SU-DHL-6 (cell line): ENCODE data around the gene VTI1A.
"Not testable (repeated sequence)": the region's sequence is repeated elsewhere in the genome, so short reads cannot be mapped to it uniquely, and the experiment has no call there.

Experiments
- H2AFZ ChIP-seq: fragments of 200-600 bp; sonication (generic); 2 replicates; pipeline ENCODE4 v1.6.1; 2014; ENCODE audit warnings: low read depth, mild to moderate bottlenecking, moderate library complexity, mixed read lengths, antibody characterized with exemption, low read length; ENCODE audit not compliant: severe bottlenecking
- H3F3A ChIP-seq: fragments of 200-600 bp; shearing (Covaris generic); 2 replicates; pipeline ENCODE4 v1.6.0; 2016; ENCODE audit warnings: antibody characterized with exemption, mild to moderate bottlenecking; ENCODE audit not compliant: insufficient read depth
- H3K27ac ChIP-seq: fragments of 200-600 bp; sonication (generic); 2 replicates; pipeline ENCODE4 v1.5.1; 2016; ENCODE audit warnings: low read depth, mild to moderate bottlenecking, low read length, moderate library complexity, mixed read lengths
- H3K27me3 ChIP-seq: fragments of 200-600 bp; sonication (generic), shearing (Covaris generic); 2 replicates; pipeline ENCODE4 v1.6.0; 2014; ENCODE audit warnings: mild to moderate bottlenecking, low read length
- H3K36me3 ChIP-seq: fragments of 200-600 bp; sonication (generic); 2 replicates; pipeline ENCODE4 v1.6.1; 2014; ENCODE audit warnings: mild to moderate bottlenecking, low read length, mixed read lengths
- H3K4me2 ChIP-seq: fragments of 300-600, 200-600 bp; shearing (Covaris generic), sonication (generic); 2 replicates; pipeline ENCODE4 v1.6.0; 2014; ENCODE audit warnings: low read length, low read depth, mild to moderate bottlenecking; ENCODE audit not compliant: poor library complexity, severe bottlenecking
- H3K4me3 ChIP-seq: fragments of 200-600 bp; sonication (generic); 2 replicates; pipeline ENCODE4 v1.5.1; 2014; ENCODE audit warnings: antibody characterized with exemption, low read length, mild to moderate bottlenecking, mixed read lengths; ENCODE audit not compliant: insufficient read depth, poor library complexity, severe bottlenecking
- H3K79me2 ChIP-seq: fragments of 200-600 bp; sonication (generic); 2 replicates; pipeline ENCODE4 v1.6.1; 2014; ENCODE audit warnings: mild to moderate bottlenecking, low read length, moderate library complexity; ENCODE audit not compliant: insufficient read depth
- H3K9ac ChIP-seq: fragments of 200-600 bp; sonication (generic); 2 replicates; pipeline ENCODE4 v1.7.0; 2014; ENCODE audit warnings: mild to moderate bottlenecking, low read length
- H3K9me2 ChIP-seq: fragments of 200-600 bp; sonication (generic); replicated peaks from 2 replicates; pipeline ENCODE4 v1.6.1; 2014; ENCODE audit warnings: low read length; ENCODE audit not compliant: insufficient read depth
- H3K9me3 ChIP-seq: fragments of 200-600 bp; sonication (generic); 2 replicates; pipeline ENCODE4 v1.6.1; 2014; ENCODE audit warnings: low read length, mixed read lengths; ENCODE audit not compliant: insufficient read depth
- H4K20me1 ChIP-seq: fragments of 200-600 bp; sonication (generic); 2 replicates; pipeline ENCODE4 v1.6.1; 2014; ENCODE audit warnings: low read depth, mild to moderate bottlenecking, antibody characterized with exemption, low read length, moderate library complexity, mixed read lengths
- EZH2phosphoT487 ChIP-seq: fragments of 200-600 bp; sonication (generic), shearing (Covaris generic); conservative IDR thresholded peaks from 2 replicates; pipeline ENCODE4 v1.6.1; 2018; ENCODE audit warnings: mild to moderate bottlenecking, antibody characterized with exemption, low read length, moderate library complexity, mixed read lengths
- TF ChIP-seq, protein P1 (sequence below): fragments of 200-600 bp; sonication (generic); IDR thresholded peaks from one replicate; pipeline ENCODE4 v1.5.1; 2017; ENCODE audit warnings: antibody characterized with exemption, mild to moderate bottlenecking, low read length, moderate library complexity; ENCODE audit not compliant: insufficient read depth, poor library complexity, severe bottlenecking

The VTI1A gene

DNA sequence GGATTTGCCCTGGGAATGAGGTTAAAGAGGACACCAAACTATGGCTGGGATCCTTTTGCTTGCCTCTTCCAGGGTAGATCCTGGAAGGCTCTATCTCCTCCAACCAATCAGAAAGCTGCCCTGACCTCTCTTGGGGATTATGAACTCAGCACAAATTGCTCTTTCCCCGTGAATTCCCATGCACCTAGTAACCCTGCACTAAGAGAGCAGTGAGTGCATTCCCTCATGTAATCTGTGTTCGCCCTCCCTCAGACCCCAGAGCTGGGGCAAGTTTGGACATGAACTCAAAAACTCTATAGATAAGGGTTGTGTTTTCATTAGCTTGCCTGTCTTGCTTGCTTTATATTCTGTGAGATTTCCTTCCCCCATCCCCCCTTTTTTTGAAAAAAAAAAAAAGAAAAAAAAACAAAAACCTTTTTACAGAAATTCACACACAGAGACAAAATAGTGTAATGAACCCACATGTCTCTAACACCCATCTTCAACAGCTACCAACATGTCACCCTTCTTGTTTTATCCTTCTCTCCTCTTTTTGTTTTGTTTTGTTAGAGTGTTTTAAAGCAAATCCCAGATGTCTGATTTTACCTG is 277.5 kb downstream of the VTI1A start:
- TF ChIP-seq EZH2phosphoT487, result no peak
- TF ChIP-seq, protein P1, sequence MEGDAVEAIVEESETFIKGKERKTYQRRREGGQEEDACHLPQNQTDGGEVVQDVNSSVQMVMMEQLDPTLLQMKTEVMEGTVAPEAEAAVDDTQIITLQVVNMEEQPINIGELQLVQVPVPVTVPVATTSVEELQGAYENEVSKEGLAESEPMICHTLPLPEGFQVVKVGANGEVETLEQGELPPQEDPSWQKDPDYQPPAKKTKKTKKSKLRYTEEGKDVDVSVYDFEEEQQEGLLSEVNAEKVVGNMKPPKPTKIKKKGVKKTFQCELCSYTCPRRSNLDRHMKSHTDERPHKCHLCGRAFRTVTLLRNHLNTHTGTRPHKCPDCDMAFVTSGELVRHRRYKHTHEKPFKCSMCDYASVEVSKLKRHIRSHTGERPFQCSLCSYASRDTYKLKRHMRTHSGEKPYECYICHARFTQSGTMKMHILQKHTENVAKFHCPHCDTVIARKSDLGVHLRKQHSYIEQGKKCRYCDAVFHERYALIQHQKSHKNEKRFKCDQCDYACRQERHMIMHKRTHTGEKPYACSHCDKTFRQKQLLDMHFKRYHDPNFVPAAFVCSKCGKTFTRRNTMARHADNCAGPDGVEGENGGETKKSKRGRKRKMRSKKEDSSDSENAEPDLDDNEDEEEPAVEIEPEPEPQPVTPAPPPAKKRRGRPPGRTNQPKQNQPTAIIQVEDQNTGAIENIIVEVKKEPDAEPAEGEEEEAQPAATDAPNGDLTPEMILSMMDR, result no peak
- no peaks in the 10 kb centered on the region for H3F3A ChIP-seq
- no peak overlapping the region for H3K4me3 ChIP-seq
- no peaks in the 10 kb centered on the region for H3K27me3 ChIP-seq
- no peak overlapping the region for H3K9ac ChIP-seq
- H3K79me2 ChIP-seq, result no peaks in the 10 kb centered on the region
- no peak overlapping the region for H3K4me2 ChIP-seq
- H3K9me2 ChIP-seq, result no peaks in the 10 kb centered on the region
- no peak overlapping the region for H2AFZ ChIP-seq
- H3K36me3 ChIP-seq, result no peaks in the 10 kb centered on the region
- no peak overlapping the region for H3K27ac ChIP-seq
- H3K9me3 ChIP-seq, result no peaks in the 10 kb centered on the region
- H4K20me1 ChIP-seq, result no peaks in the 10 kb centered on the region

DNA sequence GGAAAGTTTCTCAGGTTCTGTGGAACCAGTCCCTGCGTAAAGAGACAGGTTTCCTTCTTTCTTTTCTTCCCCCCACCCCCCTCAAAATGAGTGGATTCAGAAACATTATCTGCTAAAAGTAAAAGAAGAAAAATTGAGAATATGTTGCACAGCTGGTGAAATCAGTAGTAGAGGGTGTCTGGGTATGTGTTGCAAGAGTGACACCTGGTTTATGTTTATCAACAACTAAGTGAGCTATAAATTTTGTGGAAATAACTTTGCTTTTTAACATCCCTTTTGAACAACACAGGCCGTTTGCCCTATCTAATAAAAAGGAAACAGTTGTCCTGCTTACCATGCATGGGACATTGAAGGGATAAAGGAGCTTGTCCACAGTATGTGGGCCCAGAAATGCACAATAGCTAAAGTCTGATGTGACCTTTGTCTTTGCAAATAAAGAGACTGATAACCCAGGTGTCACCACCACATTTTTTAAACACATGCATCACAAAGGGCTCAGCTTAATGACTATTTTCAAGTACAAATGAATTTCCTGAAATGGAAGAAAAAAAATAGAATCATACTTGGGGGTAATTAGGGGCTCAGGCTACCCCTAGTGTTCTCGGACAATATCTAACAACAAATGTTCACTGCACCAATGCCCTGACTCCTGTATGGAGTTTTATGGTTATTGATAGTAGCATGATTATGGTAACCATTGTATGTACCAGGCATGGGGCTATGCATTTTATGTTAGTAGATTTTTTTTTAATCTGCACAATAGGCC is 281.3 kb downstream of the VTI1A start:
- no peak overlapping the region for H3K4me3 ChIP-seq
- TF ChIP-seq, protein P1, result no peak
- no peak overlapping the region for H3K27ac ChIP-seq
- no peaks in the 10 kb centered on the region for H3F3A ChIP-seq
- no peaks in the 10 kb centered on the region for H3K79me2 ChIP-seq
- H3K9me3 ChIP-seq, result no peaks in the 10 kb centered on the region
- H4K20me1 ChIP-seq, result no peaks in the 10 kb centered on the region
- no peak overlapping the region for H3K4me2 ChIP-seq
- no peaks in the 10 kb centered on the region for H3K27me3 ChIP-seq
- H2AFZ ChIP-seq, result no peak overlapping the region
- no peaks in the 10 kb centered on the region for H3K36me3 ChIP-seq
- no peak overlapping the region for H3K9ac ChIP-seq
- no peaks in the 10 kb centered on the region for H3K9me2 ChIP-seq

DNA sequence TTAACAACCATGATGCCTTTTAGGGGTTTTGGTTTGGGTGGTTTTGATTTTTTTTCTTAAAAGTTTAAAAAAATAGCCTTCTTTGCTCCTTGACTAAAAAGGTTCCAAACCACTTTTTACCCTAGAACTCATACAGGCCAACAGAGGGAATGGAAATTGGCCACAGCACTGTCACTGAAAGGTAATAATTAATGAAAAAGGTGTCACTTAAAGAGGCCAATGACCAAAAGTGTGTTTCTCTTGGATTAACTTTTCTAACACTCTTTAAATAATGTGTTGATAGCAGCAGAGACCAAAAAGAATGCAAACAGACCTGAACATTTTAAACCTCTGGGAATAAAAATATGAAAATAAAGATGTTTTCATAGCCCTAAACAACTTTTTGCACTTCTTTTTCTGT is 282.0 kb downstream of the VTI1A start:
- no peak overlapping the region for H3K27ac ChIP-seq
- no peaks in the 10 kb centered on the region for H4K20me1 ChIP-seq
- H3K27me3 ChIP-seq, result no peaks in the 10 kb centered on the region
- no peaks in the 10 kb centered on the region for H3F3A ChIP-seq
- no peak overlapping the region for H3K4me2 ChIP-seq
- no peaks in the 10 kb centered on the region for H3K9me2 ChIP-seq
- no peak overlapping the region for H3K9ac ChIP-seq
- no peaks in the 10 kb centered on the region for H3K79me2 ChIP-seq
- no peaks in the 10 kb centered on the region for H3K36me3 ChIP-seq
- TF ChIP-seq, protein P1, result no peak
- no peak for TF ChIP-seq EZH2phosphoT487
- no peak overlapping the region for H3K4me3 ChIP-seq
- H2AFZ ChIP-seq, result no peak overlapping the region
- H3K9me3 ChIP-seq, result no peaks in the 10 kb centered on the region

DNA sequence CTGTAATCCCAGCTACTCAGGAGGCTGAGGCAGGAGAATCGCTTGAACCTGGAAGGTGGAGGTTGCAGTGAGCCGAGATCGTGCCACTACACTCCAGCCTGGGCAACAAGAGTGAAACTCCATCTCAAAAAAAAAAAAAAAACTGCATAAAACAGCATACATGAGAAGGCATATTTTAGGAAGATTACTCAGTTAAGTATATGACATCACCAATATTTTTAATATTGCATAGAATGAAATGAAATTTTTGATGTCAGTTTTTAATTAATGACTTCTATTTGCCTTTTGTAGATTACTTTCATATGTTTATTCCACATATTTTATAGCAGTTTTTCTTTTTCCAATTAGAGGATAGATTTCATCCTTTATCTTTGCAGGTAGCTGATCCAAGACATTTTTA is 284.4 kb downstream of the VTI1A start:
- H3K79me2 ChIP-seq, H3K4me3 ChIP-seq, H3K4me2 ChIP-seq, H3K9me3 ChIP-seq, H3K27me3 ChIP-seq, H3K27ac ChIP-seq, H4K20me1 ChIP-seq, H3K9ac ChIP-seq, H2AFZ ChIP-seq, H3F3A ChIP-seq, H3K36me3 ChIP-seq, H3K9me2 ChIP-seq: not testable (repeated sequence)
